Astrocyte (in vitro differentiated cells and primary cell): Measurements from ENCODE around the gene CFAP65.

Experiments used
- EZH2 ChIP-seq: IDR thresholded peaks from 2 replicates; pipeline ENCODE4 v1.6.1; 2012; ENCODE audit warnings: mild to moderate bottlenecking, low read length, inconsistent platforms; ENCODE audit not compliant: insufficient read depth
- TF ChIP-seq, protein P1 (sequence below): IDR thresholded peaks from 2 replicates; pipeline ENCODE4 v1.5.1; 2011; ENCODE audit warnings: low read depth, mild to moderate bottlenecking, inconsistent platforms, low read length, moderate library complexity; ENCODE audit not compliant: insufficient read depth

DNA sequence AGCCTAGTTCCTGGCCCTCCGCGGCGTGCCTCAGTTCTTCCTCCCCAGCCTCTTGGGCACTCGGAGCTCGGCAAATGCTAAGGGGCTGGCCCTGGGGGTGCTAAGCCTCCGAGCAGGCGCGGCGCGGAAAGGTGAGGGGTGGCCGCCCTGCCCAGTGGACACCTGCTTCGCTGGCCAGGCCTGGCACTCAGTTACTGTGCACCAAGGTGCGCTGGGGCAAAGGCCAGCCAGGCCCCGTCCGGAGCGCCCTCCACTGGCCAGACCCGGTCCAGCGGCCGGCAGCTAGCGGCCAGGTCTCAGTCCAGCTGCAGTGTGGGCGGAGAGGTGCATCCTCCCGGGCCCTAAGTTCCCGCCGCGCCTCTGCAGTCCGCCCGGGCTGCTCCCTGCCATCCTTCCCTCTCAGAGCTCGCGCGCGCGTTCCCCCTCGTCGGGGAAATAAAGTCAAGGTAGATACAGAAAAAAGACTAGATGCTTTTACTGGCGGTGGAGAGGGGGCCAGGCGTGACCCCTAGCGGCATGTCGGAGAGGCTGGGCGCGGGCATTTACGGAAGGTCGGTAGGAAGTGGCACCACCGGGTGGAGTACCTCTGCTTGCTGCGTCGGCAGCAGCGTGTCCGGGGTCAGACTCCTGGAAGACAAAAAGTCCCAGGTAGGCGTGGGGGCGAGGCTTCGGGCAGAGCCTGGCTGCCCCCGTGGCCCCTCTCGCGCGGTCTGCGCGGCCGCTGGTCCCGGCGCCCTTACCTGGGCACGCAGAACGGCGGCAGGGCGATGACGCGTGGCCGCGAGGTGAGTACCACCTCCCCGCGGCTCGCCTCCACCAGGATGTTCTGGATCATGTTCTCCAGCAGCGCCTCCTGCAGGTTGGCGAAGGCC, 38.7 kb downstream of the CFAP65 start:
- TF ChIP-seq, protein P1, sequence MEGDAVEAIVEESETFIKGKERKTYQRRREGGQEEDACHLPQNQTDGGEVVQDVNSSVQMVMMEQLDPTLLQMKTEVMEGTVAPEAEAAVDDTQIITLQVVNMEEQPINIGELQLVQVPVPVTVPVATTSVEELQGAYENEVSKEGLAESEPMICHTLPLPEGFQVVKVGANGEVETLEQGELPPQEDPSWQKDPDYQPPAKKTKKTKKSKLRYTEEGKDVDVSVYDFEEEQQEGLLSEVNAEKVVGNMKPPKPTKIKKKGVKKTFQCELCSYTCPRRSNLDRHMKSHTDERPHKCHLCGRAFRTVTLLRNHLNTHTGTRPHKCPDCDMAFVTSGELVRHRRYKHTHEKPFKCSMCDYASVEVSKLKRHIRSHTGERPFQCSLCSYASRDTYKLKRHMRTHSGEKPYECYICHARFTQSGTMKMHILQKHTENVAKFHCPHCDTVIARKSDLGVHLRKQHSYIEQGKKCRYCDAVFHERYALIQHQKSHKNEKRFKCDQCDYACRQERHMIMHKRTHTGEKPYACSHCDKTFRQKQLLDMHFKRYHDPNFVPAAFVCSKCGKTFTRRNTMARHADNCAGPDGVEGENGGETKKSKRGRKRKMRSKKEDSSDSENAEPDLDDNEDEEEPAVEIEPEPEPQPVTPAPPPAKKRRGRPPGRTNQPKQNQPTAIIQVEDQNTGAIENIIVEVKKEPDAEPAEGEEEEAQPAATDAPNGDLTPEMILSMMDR, result no peak
- peak; percentile 95 for TF ChIP-seq EZH2
